Measurements from ENCODE around the gene CABLES2. TPM values are rescaled to one million over a fixed set of nuclear protein-coding genes. Genes with fewer than 3 reads are reported as not detected.

The CABLES2 gene
- total RNA-seq, 1 donor from 2014 or later = 0.43 TPM

GRCh38 chr20:62402456-62403150 is 4.5 kb downstream of the CABLES2 start:
- no peak overlapping the region for H3K27ac ChIP-seq
- TF ChIP-seq CTCF (IDR thresholded peaks at IDR 0.05) = no peak
- no peak overlapping the region for H3K4me3 ChIP-seq
- DNase-seq (ENCODE audit: low spot score in 2 of 2) = no peak
- intact Hi-C loops (cut with DNase I) = loop anchor here (10.0 kb wide), 1 partner anchor 338 kb away; the partner anchor contains the start of gene TAF4
- peaks cover 10 to 18% of the 10 kb centered on the region in 2 donors for H3K4me1 ChIP-seq
- H3K9me3 ChIP-seq = no peaks in the 10 kb centered on the region
- no peaks in the 10 kb centered on the region for H3K27me3 ChIP-seq
- no peaks in the 10 kb centered on the region for H3K36me3 ChIP-seq

- Histone ChIP-seq H3K9me3 (no peaks in the 10 kb centered on the region), H3K36me3 (no peaks in the 10 kb centered on the region), H3K4me3 (no peak overlapping the region), H3K27ac (no peak overlapping the region), H3K27me3 (no peaks in the 10 kb centered on the region), H3K4me1 (peaks cover 4 to 11% of the 10 kb centered on the region in 2 donors)
- TF ChIP-seq CTCF (IDR thresholded peaks at IDR 0.05) = no peak
- no peak for DNase-seq (ENCODE audit: low spot score in 2 of 2)
- intact Hi-C loops (cut with DNase I) = loop anchor here (10.0 kb wide), 1 partner anchor 337 kb away; the partner anchor contains the start of gene TAF4
These were observed 5.7 kb downstream of the CABLES2 start for GRCh38 chr20:62401331-62401779.

GRCh38 chr20:62400541-62400940 is 6.5 kb downstream of the CABLES2 start:
- TF ChIP-seq CTCF (IDR thresholded peaks at IDR 0.05) = no peak
- no peak overlapping the region for H3K4me3 ChIP-seq
- no peaks in the 10 kb centered on the region for H3K9me3 ChIP-seq
- peaks cover under 1 to 4% of the 10 kb centered on the region in 2 donors for H3K4me1 ChIP-seq
- no peak overlapping the region for H3K27ac ChIP-seq
- no peak for DNase-seq (ENCODE audit: low spot score in 2 of 2)
- peaks cover 3 to 5% of the 10 kb centered on the region in 2 donors for H3K36me3 ChIP-seq
- intact Hi-C loops (cut with DNase I) = loop anchor here (10.0 kb wide), 1 partner anchor 336 kb away; the partner anchor contains the start of gene TAF4
- no peaks in the 10 kb centered on the region for H3K27me3 ChIP-seq

- Histone ChIP-seq H3K27me3 (no peaks in the 10 kb centered on the region), H3K36me3 (peaks cover 3 to 9% of the 10 kb centered on the region in 2 donors), H3K9me3 (no peaks in the 10 kb centered on the region), H3K27ac (no peak overlapping the region), H3K4me1 (no peaks in the 10 kb centered on the region), H3K4me3 (no peak overlapping the region)
- no peak for DNase-seq (ENCODE audit: low spot score in 2 of 2)
- no peak for TF ChIP-seq CTCF (IDR thresholded peaks at IDR 0.05)
- intact Hi-C loops (cut with DNase I) = loop anchor here (10.0 kb wide), 1 partner anchor 335 kb away; the partner anchor contains the start of gene TAF4
These were observed 7.1 kb downstream of the CABLES2 start for GRCh38 chr20:62400021-62400420.

- intact Hi-C loops (cut with DNase I) = no loop called here
- Histone ChIP-seq H3K4me1 (no peaks in the 10 kb centered on the region), H3K9me3 (no peaks in the 10 kb centered on the region), H3K27me3 (no peaks in the 10 kb centered on the region), H3K27ac (no peak overlapping the region), H3K4me3 (no peak overlapping the region), H3K36me3 (peaks cover 8 to 27% of the 10 kb centered on the region in 2 donors)
- TF ChIP-seq CTCF (IDR thresholded peaks at IDR 0.05) = no peak
- DNase-seq (ENCODE audit: low spot score in 2 of 2) = no peak
These were observed 8.8 kb downstream of the CABLES2 start for GRCh38 chr20:62398120-62398821.

All from ascending aorta (tissue), 2 donors.